HCT116 (cell line): ENCODE measurements around the gene CDH4. TPM values are rescaled to one million over a fixed set of nuclear protein-coding genes. Genes with fewer than 3 reads are reported as not detected.

Experiments
- ATAC-seq: fragments of 200-7000 bp; cut with Tn5 transposase; 2 replicates; pipeline ENCODE4 v1.9.1; 2020; ENCODE audit warnings: mild to moderate bottlenecking, moderate library complexity
- BruUV-seq: library from RNA; stranded (reverse); fragments of 400-500 nt; replicated peaks from 2 replicates; lab custom pipeline; 2021; lab: Mats Ljungman, UMichigan
- CTCF ChIA-PET: fragments of 300-600 bp; sonication (Branson Sonifier 250); formaldehyde crosslinking; loops from one replicate; lab custom pipeline; 2021; ENCODE audit warnings: antibody characterized with exemption; lab: Charles Lee
- POLR2A ChIA-PET: fragments of 300-600, 350-600 bp; sonication (Branson Sonifier 250); formaldehyde crosslinking; loops from one replicate; lab custom pipeline; 2021; ENCODE audit warnings: antibody characterized with exemption; lab: Charles Lee
- RAD21 ChIA-PET, 2 experiments: fragments of 300-600 bp; sonication (Branson Sonifier 250); formaldehyde crosslinking; loops; one replicate each; lab custom pipeline; 2023; ENCODE audit warnings: low total read pairs in 2 of 2; ENCODE audit not compliant: uncharacterized antibody in 2 of 2, unreplicated experiment in 2 of 2, low non-redundant PET in 1 of 2; lab: Charles Lee
- DNase-seq: peaks from one replicate; pipeline ENCODE4 v3.0.0-alpha.2; 2010; ENCODE audit warnings: low read depth, low spot score
- H2AFZ ChIP-seq: fragments of 200-600 bp; shearing (Covaris generic), sonication (generic); 2 replicates; pipeline ENCODE4 v1.6.1; 2017; ENCODE audit warnings: low read depth, mixed run types, mixed read lengths, antibody characterized with exemption, low read length; ENCODE audit not compliant: poor library complexity, severe bottlenecking
- H3K27ac ChIP-seq: 2 replicates; pipeline ENCODE4 v1.5.1; 2012; ENCODE audit warnings: low read depth, low read length
- H3K27me3 ChIP-seq: fragments of 200-600 bp; sonication (generic); 2 replicates; pipeline ENCODE4 v1.6.1; 2016; ENCODE audit warnings: mixed run types, low read length, mixed read lengths; ENCODE audit not compliant: insufficient read depth
- H3K36me3 ChIP-seq, 2 experiments: fragments of 200-500 bp in 1 of 2; fragments of 200-600 bp in 1 of 2; sonication (Bioruptor generic) in 1 of 2; sonication (generic) in 1 of 2; 2 replicates each; pipeline versions ENCODE4 v1.5.1 to v1.6.1; 2014 to 2016; ENCODE audit warnings: low read length in 2 of 2, inconsistent platforms in 1 of 2, mixed read lengths in 1 of 2, mixed run types in 1 of 2; ENCODE audit not compliant: insufficient read depth in 2 of 2, control insufficient read depth in 1 of 2
- H3K4me1 ChIP-seq, 2 experiments: fragments of 200-600 bp in 1 of 2; sonication (generic) in 1 of 2; 2 replicates each; pipeline versions ENCODE4 v1.5.1 to v1.6.1; 2012 to 2017; ENCODE audit warnings: low read length in 2 of 2, inconsistent platforms in 1 of 2, mild to moderate bottlenecking in 1 of 2, mixed read lengths in 1 of 2, mixed run types in 1 of 2, moderate library complexity in 1 of 2; ENCODE audit not compliant: insufficient read depth in 2 of 2, control insufficient read depth in 1 of 2
- H3K4me2 ChIP-seq: fragments of 200-600 bp; sonication (generic); 2 replicates; pipeline ENCODE4 v1.6.1; 2017; ENCODE audit warnings: mixed run types, low read length, mixed read lengths
- H3K4me3 ChIP-seq, 2 experiments: fragments of 200-600 bp in 1 of 2; sonication (generic) in 1 of 2; replicated peaks in 1 of 2; 2 replicates each; pipeline ENCODE4 v1.5.1; 2011 to 2016; ENCODE audit warnings: low read length in 2 of 2, control low read depth in 1 of 2, low read depth in 1 of 2, mild to moderate bottlenecking in 1 of 2, mixed read lengths in 1 of 2, mixed run types in 1 of 2
- H3K79me2 ChIP-seq: fragments of 200-600 bp; sonication (generic); 2 replicates; pipeline ENCODE4 v1.6.1; 2017; ENCODE audit warnings: mild to moderate bottlenecking, mixed run types, low read length, moderate library complexity, mixed read lengths; ENCODE audit not compliant: insufficient read depth
- H3K9ac ChIP-seq: fragments of 200-600 bp; sonication (generic); 2 replicates; pipeline ENCODE4 v1.6.1; 2016; ENCODE audit warnings: low read length, mixed read lengths
- H3K9me2 ChIP-seq: fragments of 200-600 bp; sonication (generic), shearing (Covaris generic); 2 replicates; pipeline ENCODE4 v1.6.1; 2017; ENCODE audit warnings: mixed run types, mild to moderate bottlenecking, moderate library complexity; ENCODE audit not compliant: insufficient read depth
- H3K9me3 ChIP-seq, 2 experiments: fragments of 200-500 bp in 1 of 2; fragments of 200-600 bp in 1 of 2; sonication (Bioruptor generic) in 1 of 2; sonication (generic) in 1 of 2; 2 replicates each; pipeline ENCODE4 v1.6.1; 2014 to 2017; ENCODE audit warnings: low read length in 2 of 2, mixed read lengths in 2 of 2, inconsistent platforms in 1 of 2, low read depth in 1 of 2, mild to moderate bottlenecking in 1 of 2, mixed run types in 1 of 2, moderate library complexity in 1 of 2; ENCODE audit not compliant: control insufficient read depth in 1 of 2, insufficient read depth in 1 of 2
- H4K20me1 ChIP-seq: fragments of 200-600 bp; sonication (generic), shearing (Covaris generic); 2 replicates; pipeline ENCODE4 v1.6.1; 2017; ENCODE audit warnings: mixed run types, mild to moderate bottlenecking, moderate library complexity; ENCODE audit not compliant: insufficient read depth
- CEBPB ChIP-seq: IDR thresholded peaks from 2 replicates; pipeline ENCODE4 v1.6.1; 2012; ENCODE audit warnings: low read depth
- EGR1 ChIP-seq: IDR thresholded peaks from 2 replicates; pipeline ENCODE4 v1.6.1; 2012; ENCODE audit warnings: low read depth
- ELF1 ChIP-seq: IDR thresholded peaks from 2 replicates; pipeline ENCODE4 v1.6.1; 2012; ENCODE audit warnings: low read depth, borderline replicate concordance
- EZH2 ChIP-seq: fragments of 200-600 bp; sonication (generic); IDR thresholded peaks from 2 replicates; pipeline ENCODE4 v1.6.1; 2017; ENCODE audit warnings: antibody characterized with exemption, mixed run types
- EZH2phosphoT487 ChIP-seq: fragments of 200-600 bp; IDR thresholded peaks from 2 replicates; pipeline ENCODE4 v1.6.1; 2018; ENCODE audit warnings: antibody characterized with exemption, borderline replicate concordance
- FOSL1 ChIP-seq: IDR thresholded peaks from 2 replicates; pipeline ENCODE4 v1.6.1; 2012; ENCODE audit warnings: low read depth
- JUND ChIP-seq: IDR thresholded peaks from 2 replicates; pipeline ENCODE4 v1.6.1; 2012
- POLR2A ChIP-seq: IDR thresholded peaks from 2 replicates; pipeline ENCODE4 v1.7.0; 2011; ENCODE audit warnings: borderline replicate concordance; ENCODE audit not compliant: insufficient read depth, insufficient read length; ENCODE audit errors: extremely low read depth
- POLR2AphosphoS5 ChIP-seq: IDR thresholded peaks from 2 replicates; pipeline ENCODE4 v1.6.1; 2011; ENCODE audit warnings: mild to moderate bottlenecking, low read depth, low read length, moderate library complexity
- RAD21 ChIP-seq: IDR thresholded peaks from 2 replicates; pipeline ENCODE4 v1.6.1; 2012; ENCODE audit warnings: low read depth, mild to moderate bottlenecking
- SIN3A ChIP-seq: IDR thresholded peaks from 2 replicates; pipeline ENCODE4 v1.6.1; 2012; ENCODE audit warnings: low read depth
- SP1 ChIP-seq: IDR thresholded peaks from 2 replicates; pipeline ENCODE4 v1.6.1; 2012; ENCODE audit warnings: low read depth
- SRF ChIP-seq: IDR thresholded peaks from 2 replicates; pipeline ENCODE4 v1.6.1; 2012; ENCODE audit warnings: low read depth
- YY1 ChIP-seq: IDR thresholded peaks from 2 replicates; pipeline ENCODE4 v1.6.1; 2011; ENCODE audit warnings: low read length, low read depth, moderate library complexity, mild to moderate bottlenecking; ENCODE audit not compliant: insufficient replicate concordance; ENCODE audit errors: extremely low read depth
- ZFX ChIP-seq: fragments of 450-650 bp; IDR thresholded peaks from 2 replicates; pipeline ENCODE4 v1.6.1; 2017
- intact Hi-C: fragments of 100-400 bp; cut with micrococcal nuclease; formaldehyde crosslinking; loops from 2 replicates; pipeline ENCODE4 v1.10.0; 2022
- total RNA-seq: library from RNA; stranded (reverse); gene quantifications from one replicate; pipeline ENCODE4 v1.2.1, GENCODE V29; 2021; ENCODE audit not compliant: unreplicated experiment
- TF ChIP-seq, protein P1 (sequence below): IDR thresholded peaks from 2 replicates; pipeline ENCODE4 v1.6.1; 2012
- TF ChIP-seq, protein P2 (sequence below): IDR thresholded peaks from 2 replicates; pipeline ENCODE4 v1.6.1; 2012
- TF ChIP-seq, protein P3 (sequence below): IDR thresholded peaks from 2 replicates; pipeline ENCODE4 v1.6.1; 2011; ENCODE audit warnings: mild to moderate bottlenecking, low read length, moderate library complexity; ENCODE audit not compliant: insufficient replicate concordance; ENCODE audit errors: extremely low read depth
- TF ChIP-seq, protein P4 (sequence below): IDR thresholded peaks from 2 replicates; pipeline ENCODE4 v1.6.1; 2012; ENCODE audit warnings: low read depth

Gene CDH4
- total RNA-seq, 1 experiment from 2014 or later, result not detected

DNA sequence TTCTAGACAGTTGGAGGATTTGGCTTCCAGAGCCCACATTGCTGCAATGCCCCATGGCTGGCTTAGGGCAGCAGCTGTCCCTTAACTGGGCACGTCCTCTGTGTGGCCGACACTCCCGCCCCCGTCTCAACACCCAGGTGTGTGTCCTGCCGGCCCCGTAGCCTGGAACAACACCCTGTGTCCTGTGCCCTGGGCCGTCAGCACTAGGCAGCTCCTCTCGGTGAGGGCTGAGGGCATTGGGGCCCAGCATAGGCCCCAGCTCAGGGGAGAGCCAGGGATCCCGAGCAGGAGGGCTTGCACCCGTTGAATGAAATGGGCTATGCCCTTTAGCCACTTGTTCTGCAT, 121.0 kb downstream of the CDH4 start:
- H3K9me2 ChIP-seq, result no peaks in the 10 kb centered on the region
- peaks cover 0 to 43% of the 10 kb centered on the region in 2 experiments; a peak in 2 of 4 replicates for H3K9me3 ChIP-seq
- H3K4me3 ChIP-seq, result no peak overlapping the region
- no peak for TF ChIP-seq SP1
- TF ChIP-seq EGR1, result no peak
- no peak for TF ChIP-seq SIN3A
- TF ChIP-seq SRF, result no peak
- no peak for TF ChIP-seq EZH2
- no peak for TF ChIP-seq YY1
- TF ChIP-seq, protein P1, sequence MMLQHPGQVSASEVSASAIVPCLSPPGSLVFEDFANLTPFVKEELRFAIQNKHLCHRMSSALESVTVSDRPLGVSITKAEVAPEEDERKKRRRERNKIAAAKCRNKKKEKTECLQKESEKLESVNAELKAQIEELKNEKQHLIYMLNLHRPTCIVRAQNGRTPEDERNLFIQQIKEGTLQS, result no peak
- TF ChIP-seq POLR2AphosphoS5, result no peak
- no peak for TF ChIP-seq JUND
- TF ChIP-seq CEBPB, result no peak
- no peak for TF ChIP-seq FOSL1
- TF ChIP-seq, protein P2, sequence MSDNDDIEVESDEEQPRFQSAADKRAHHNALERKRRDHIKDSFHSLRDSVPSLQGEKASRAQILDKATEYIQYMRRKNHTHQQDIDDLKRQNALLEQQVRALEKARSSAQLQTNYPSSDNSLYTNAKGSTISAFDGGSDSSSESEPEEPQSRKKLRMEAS, result no peak
- no peak for TF ChIP-seq RAD21
- no peak for TF ChIP-seq POLR2A
- TF ChIP-seq ELF1, result no peak
- no peak for TF ChIP-seq ZFX
- TF ChIP-seq, protein P3, sequence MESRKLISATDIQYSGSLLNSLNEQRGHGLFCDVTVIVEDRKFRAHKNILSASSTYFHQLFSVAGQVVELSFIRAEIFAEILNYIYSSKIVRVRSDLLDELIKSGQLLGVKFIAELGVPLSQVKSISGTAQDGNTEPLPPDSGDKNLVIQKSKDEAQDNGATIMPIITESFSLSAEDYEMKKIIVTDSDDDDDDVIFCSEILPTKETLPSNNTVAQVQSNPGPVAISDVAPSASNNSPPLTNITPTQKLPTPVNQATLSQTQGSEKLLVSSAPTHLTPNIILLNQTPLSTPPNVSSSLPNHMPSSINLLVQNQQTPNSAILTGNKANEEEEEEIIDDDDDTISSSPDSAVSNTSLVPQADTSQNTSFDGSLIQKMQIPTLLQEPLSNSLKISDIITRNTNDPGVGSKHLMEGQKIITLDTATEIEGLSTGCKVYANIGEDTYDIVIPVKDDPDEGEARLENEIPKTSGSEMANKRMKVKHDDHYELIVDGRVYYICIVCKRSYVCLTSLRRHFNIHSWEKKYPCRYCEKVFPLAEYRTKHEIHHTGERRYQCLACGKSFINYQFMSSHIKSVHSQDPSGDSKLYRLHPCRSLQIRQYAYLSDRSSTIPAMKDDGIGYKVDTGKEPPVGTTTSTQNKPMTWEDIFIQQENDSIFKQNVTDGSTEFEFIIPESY, result no peak
- no peak for TF ChIP-seq EZH2phosphoT487
- TF ChIP-seq, protein P4, sequence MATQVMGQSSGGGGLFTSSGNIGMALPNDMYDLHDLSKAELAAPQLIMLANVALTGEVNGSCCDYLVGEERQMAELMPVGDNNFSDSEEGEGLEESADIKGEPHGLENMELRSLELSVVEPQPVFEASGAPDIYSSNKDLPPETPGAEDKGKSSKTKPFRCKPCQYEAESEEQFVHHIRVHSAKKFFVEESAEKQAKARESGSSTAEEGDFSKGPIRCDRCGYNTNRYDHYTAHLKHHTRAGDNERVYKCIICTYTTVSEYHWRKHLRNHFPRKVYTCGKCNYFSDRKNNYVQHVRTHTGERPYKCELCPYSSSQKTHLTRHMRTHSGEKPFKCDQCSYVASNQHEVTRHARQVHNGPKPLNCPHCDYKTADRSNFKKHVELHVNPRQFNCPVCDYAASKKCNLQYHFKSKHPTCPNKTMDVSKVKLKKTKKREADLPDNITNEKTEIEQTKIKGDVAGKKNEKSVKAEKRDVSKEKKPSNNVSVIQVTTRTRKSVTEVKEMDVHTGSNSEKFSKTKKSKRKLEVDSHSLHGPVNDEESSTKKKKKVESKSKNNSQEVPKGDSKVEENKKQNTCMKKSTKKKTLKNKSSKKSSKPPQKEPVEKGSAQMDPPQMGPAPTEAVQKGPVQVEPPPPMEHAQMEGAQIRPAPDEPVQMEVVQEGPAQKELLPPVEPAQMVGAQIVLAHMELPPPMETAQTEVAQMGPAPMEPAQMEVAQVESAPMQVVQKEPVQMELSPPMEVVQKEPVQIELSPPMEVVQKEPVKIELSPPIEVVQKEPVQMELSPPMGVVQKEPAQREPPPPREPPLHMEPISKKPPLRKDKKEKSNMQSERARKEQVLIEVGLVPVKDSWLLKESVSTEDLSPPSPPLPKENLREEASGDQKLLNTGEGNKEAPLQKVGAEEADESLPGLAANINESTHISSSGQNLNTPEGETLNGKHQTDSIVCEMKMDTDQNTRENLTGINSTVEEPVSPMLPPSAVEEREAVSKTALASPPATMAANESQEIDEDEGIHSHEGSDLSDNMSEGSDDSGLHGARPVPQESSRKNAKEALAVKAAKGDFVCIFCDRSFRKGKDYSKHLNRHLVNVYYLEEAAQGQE, result no peak
- intact Hi-C loops, result no loop called here
- RAD21 ChIA-PET, result no interaction called here
- no peaks in the 10 kb centered on the region for H4K20me1 ChIP-seq
- ATAC-seq (no peak), DNase-seq (no peak)
- no peak overlapping the region for H3K9ac ChIP-seq
- POLR2A ChIA-PET, result no interaction called here
- no peaks in the 10 kb centered on the region for H3K36me3 ChIP-seq
- no peaks in the 10 kb centered on the region for H3K27me3 ChIP-seq
- no peaks in the 10 kb centered on the region for H3K4me1 ChIP-seq
- H3K79me2 ChIP-seq, result no peaks in the 10 kb centered on the region
- no peak overlapping the region for H3K27ac ChIP-seq
- CTCF ChIA-PET, result no interaction called here
- BruUV-seq, result no TSS peak
- H3K4me2 ChIP-seq, result no peak overlapping the region
- H2AFZ ChIP-seq, result no peak overlapping the region
